ENCODE data around the gene DCLK1.

DNA sequence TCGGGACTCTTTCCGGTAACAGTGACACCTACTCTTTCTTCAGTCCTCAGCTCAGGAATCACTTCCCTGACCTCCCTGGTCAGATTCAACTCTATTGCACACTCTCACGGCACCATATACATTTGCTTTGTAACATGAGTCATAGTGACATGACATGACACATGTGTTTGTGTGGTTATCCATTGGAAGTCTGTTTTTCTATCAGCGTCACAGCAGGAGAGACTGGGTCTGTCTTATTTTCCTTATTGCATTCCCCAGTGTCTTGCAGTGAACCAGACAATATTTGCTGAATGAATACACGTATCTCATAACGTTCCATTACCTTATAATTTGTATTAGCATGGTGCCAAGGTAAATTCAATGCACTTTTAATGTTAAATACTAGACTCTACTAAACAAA is 102.0 kb downstream of the DCLK1 start:
- TF ChIP-seq HDGF (IDR thresholded peaks at IDR 0.05; ENCODE audit: borderline replicate concordance) = no peak
- TF ChIP-seq NFRKB (IDR thresholded peaks at IDR 0.05) = no peak
- TF ChIP-seq SP1 (IDR thresholded peaks at IDR 0.05) = no peak
- no peak for TF ChIP-seq ELF4 (IDR thresholded peaks at IDR 0.05)

Measured in HEK293T (cell line).